GM12878 (cell line): ENCODE results near the gene MGAT4B. TPM values are rescaled to one million over a fixed set of nuclear protein-coding genes. Genes with fewer than 3 reads are reported as not detected.

ENCODE experiments used
- ATAC-seq: fragments of 200-7000 bp; cut with Tn5 transposase; 3 replicates; pipeline ENCODE4 v1.9.1; 2020; ENCODE audit warnings: mild to moderate bottlenecking, moderate library complexity
- BruUV-seq: library from RNA; stranded (reverse); fragments of 400-500 nt; replicated peaks from 2 replicates; lab custom pipeline; 2021; lab: Mats Ljungman, UMichigan
- CTCF ChIA-PET: fragments of 300-600 bp; sonication (Branson Sonifier 250); formaldehyde crosslinking; extraction: SDS; loops from one replicate; lab custom pipeline; 2021; ENCODE audit warnings: inconsistent platforms; lab: Yijun Ruan, JAX
- POLR2A ChIA-PET: fragments of 350-600 bp; formaldehyde crosslinking; extraction: SDS; loops from one replicate; lab custom pipeline; 2021; ENCODE audit warnings: inconsistent platforms; lab: Charles Lee
- RAD21 ChIA-PET: fragments of 300-600 bp; sonication (Branson Sonifier 250); formaldehyde crosslinking; loops from one replicate; lab custom pipeline; 2023; ENCODE audit warnings: antibody characterized with exemption; ENCODE audit not compliant: unreplicated experiment; lab: Charles Lee
- SMC1A ChIA-PET: fragments of 300-600 bp; sonication (Branson Sonifier 250); formaldehyde crosslinking; loops from one replicate; lab custom pipeline; 2023; ENCODE audit not compliant: unreplicated experiment, uncharacterized antibody; lab: Charles Lee
- DNase-seq: peaks from one replicate; pipeline ENCODE4 v3.0.0-alpha.2; 2011; ENCODE audit warnings: low read depth, low spot score
- FAIRE-seq: peaks from 3 replicates; lab custom pipeline; 2011; peaks lifted over from hg19 to GRCh38; lab: Jason Lieb, UNC
- H2AFZ ChIP-seq: 2 replicates; pipeline ENCODE4 v1.6.0; 2011; ENCODE audit warnings: low read depth, low read length, control low read depth; ENCODE audit not compliant: control insufficient read depth
- H3K27ac ChIP-seq: 2 replicates; pipeline ENCODE4 v1.5.1; 2011; ENCODE audit warnings: control low read depth; ENCODE audit not compliant: control insufficient read depth, insufficient read depth
- H3K27me3 ChIP-seq, 2 experiments: replicated peaks in 1 of 2; 2 replicates each; pipeline versions ENCODE4 v1.6.0 to v1.6.1; 2011; ENCODE audit warnings: low read length in 1 of 2; ENCODE audit not compliant: control insufficient read depth in 2 of 2, insufficient read depth in 2 of 2
- H3K36me3 ChIP-seq, 2 experiments: 2 replicates each; pipeline ENCODE4 v1.5.1; 2011; ENCODE audit warnings: low read length in 1 of 2; ENCODE audit not compliant: control insufficient read depth in 2 of 2, insufficient read depth in 2 of 2
- H3K4me1 ChIP-seq: 2 replicates; pipeline ENCODE4 v1.6.1; 2011; ENCODE audit warnings: mild to moderate bottlenecking, low read length, moderate library complexity, mixed read lengths; ENCODE audit not compliant: control insufficient read depth, insufficient read depth
- H3K4me2 ChIP-seq: 2 replicates; pipeline ENCODE4 v1.6.0; 2011; ENCODE audit warnings: control low read depth; ENCODE audit not compliant: control insufficient read depth, insufficient read depth
- H3K4me3 ChIP-seq: fragments of 200-600 bp; sonication (generic); 2 replicates; pipeline ENCODE4 v1.5.1; 2016
- H3K79me2 ChIP-seq: 2 replicates; pipeline ENCODE4 v1.6.0; 2011; ENCODE audit warnings: low read length; ENCODE audit not compliant: control insufficient read depth, insufficient read depth
- H3K9ac ChIP-seq: 2 replicates; pipeline ENCODE4 v1.8.0; 2011; ENCODE audit warnings: low read length, control low read depth, mixed read lengths; ENCODE audit not compliant: control insufficient read depth, insufficient read depth
- H3K9me3 ChIP-seq: replicated peaks from 3 replicates; pipeline ENCODE4 v1.5.1; 2011; ENCODE audit warnings: mild to moderate bottlenecking, low read length; ENCODE audit not compliant: control insufficient read depth, insufficient read depth
- H4K20me1 ChIP-seq: 2 replicates; pipeline ENCODE4 v1.6.0; 2011; ENCODE audit not compliant: control insufficient read depth, insufficient read depth
- BMI1 ChIP-seq: fragments of 450-650 bp; IDR thresholded peaks from 2 replicates; pipeline ENCODE4 v1.6.1; 2016; ENCODE audit warnings: mild to moderate bottlenecking, moderate library complexity, borderline replicate concordance
- POLR2AphosphoS2 ChIP-seq: IDR thresholded peaks from 2 replicates; pipeline ENCODE4 v1.6.1; 2011; ENCODE audit warnings: low read depth, mild to moderate bottlenecking, low read length, improper control_type of control experiment, moderate library complexity
- POLR2AphosphoS5 ChIP-seq: IDR thresholded peaks from 2 replicates; pipeline ENCODE4 v1.6.1; 2011; ENCODE audit warnings: mild to moderate bottlenecking, low read length, inconsistent platforms
- RUNX3 ChIP-seq: IDR thresholded peaks from 2 replicates; pipeline ENCODE4 v1.6.1; 2012; ENCODE audit warnings: low read length, inconsistent platforms
- STAT3 ChIP-seq: IDR thresholded peaks from 2 replicates; pipeline ENCODE4 v1.6.1; 2011; ENCODE audit warnings: low read depth, low read length, improper control_type of control experiment
- WGBS: methylation state at CpG from one replicate; pipeline ENCODE4 v1.1.6; 2016; ENCODE audit warnings: low lambda C conversion rate; ENCODE audit not compliant: insufficient replicate concordance, insufficient coverage; ENCODE audit errors: missing lambda C conversion rate; 5-methylcytosine and 5-hydroxymethylcytosine counted together
- in situ Hi-C: fragments of 300-500 bp; cut with MboI; formaldehyde crosslinking; loops from 9 replicates; pipeline ENCODE4 v1.14.3; 2018; ENCODE audit warnings: mixed read lengths
- intact Hi-C: fragments of 100-400 bp; cut with micrococcal nuclease; formaldehyde crosslinking; loops from one replicate; pipeline ENCODE4 v1.14.2; 2022; ENCODE audit not compliant: unreplicated experiment
- polyA plus RNA-seq, 11 experiments: library from polyadenylated mRNA; depleted of rRNA in 4 of 11; unstranded in 6 of 11; stranded (reverse) in 5 of 11; fragments of >200 nt; fragmentation: Nextera tagmentation in 4 of 11; fragmentation: Illumina TruSeq in 1 of 11; extraction: Ambion mirVana in 4 of 11; extraction: Trizol in 1 of 11; gene quantifications; 1 replicate in 1 of 11; 2 replicates in 10 of 11; pipeline versions ENCODE4 v1.2.1 to v1.2.3, GENCODE V29; 2011 to 2016; ENCODE audit warnings: inconsistent platforms in 2 of 11, missing spikeins in 2 of 11, low read depth in 1 of 11
- total RNA-seq, 4 experiments: library from RNA; depleted of rRNA in 3 of 4; stranded (reverse); fragments of >200 nt in 3 of 4; fragmentation: Illumina TruSeq in 1 of 4; extraction: Trizol in 1 of 4; gene quantifications; 2 replicates each; pipeline versions ENCODE4 v1.2.1 to v1.2.3, GENCODE V29; 2013 to 2021
- TF ChIP-seq, protein P1 (sequence below): fragments of 450-650 bp; IDR thresholded peaks from 2 replicates; pipeline ENCODE4 v1.6.1; 2017; ENCODE audit warnings: low read depth, mild to moderate bottlenecking, moderate library complexity

The MGAT4B gene
- total and polyA plus RNA-seq, 10 of the 15 experiments (the other 5 are each of a cell fraction or from before 2014, with no cell fraction given), result 0.60 to 82.5 (median 34.4) TPM; not detected in 1

DNA sequence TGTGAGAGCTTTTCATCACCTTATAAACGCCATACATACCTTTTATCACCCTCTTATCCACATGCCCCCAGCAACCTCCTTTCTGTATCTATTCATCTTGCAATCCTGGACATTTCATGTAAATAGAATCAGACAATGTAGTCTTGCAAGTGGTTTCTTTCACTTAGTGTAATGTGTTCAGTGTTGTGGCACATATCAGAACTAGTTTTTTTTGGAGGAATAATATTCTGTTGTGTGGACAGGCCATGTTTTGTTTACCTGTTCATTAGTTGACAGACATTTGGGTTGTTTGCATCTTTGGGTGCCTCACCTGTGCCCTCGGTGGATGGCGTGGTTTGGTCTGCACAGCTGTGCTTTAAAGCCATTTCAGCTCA, 15.4 kb upstream of the MGAT4B start:
- TF ChIP-seq STAT3, result no peak
- TF ChIP-seq BMI1, result 0 out of 2 replicates have a peak, but pooled peaks have one; percentile 35
- TF ChIP-seq, protein P1, sequence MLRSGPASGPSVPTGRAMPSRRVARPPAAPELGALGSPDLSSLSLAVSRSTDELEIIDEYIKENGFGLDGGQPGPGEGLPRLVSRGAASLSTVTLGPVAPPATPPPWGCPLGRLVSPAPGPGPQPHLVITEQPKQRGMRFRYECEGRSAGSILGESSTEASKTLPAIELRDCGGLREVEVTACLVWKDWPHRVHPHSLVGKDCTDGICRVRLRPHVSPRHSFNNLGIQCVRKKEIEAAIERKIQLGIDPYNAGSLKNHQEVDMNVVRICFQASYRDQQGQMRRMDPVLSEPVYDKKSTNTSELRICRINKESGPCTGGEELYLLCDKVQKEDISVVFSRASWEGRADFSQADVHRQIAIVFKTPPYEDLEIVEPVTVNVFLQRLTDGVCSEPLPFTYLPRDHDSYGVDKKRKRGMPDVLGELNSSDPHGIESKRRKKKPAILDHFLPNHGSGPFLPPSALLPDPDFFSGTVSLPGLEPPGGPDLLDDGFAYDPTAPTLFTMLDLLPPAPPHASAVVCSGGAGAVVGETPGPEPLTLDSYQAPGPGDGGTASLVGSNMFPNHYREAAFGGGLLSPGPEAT, result 0 out of 2 replicates have a peak, but pooled peaks have one; percentile 23
- peak; percentile 74; the same call in 1 of the 2 replicates for TF ChIP-seq POLR2AphosphoS2
- TF ChIP-seq POLR2AphosphoS5, result peak; percentile 8; the same call in 1 of the 2 replicates
- no peak for TF ChIP-seq RUNX3
- Histone ChIP-seq H3K79me2 (peaks cover 29% of the 10 kb centered on the region), H3K4me2 (peak overlapping the region; percentile 99), H4K20me1 (peaks cover 17% of the 10 kb centered on the region), H3K36me3 (peaks cover 18 to 20% of the 10 kb centered on the region in 2 experiments), H3K27me3 (no peaks in the 10 kb centered on the region), H3K27ac (no peak overlapping the region; the same call in 1 of the 2 replicates), H3K9ac (no peak overlapping the region), H3K9me3 (no peaks in the 10 kb centered on the region), H2AFZ (no peak overlapping the region), H3K4me1 (peaks cover 35% of the 10 kb centered on the region), H3K4me3 (peak overlapping the region; percentile 93)
- 36% methylated on average over 3 of the region's 3 CpGs for WGBS
- ChIA-PET POLR2A (interaction anchor here (0.6 to 1.3 kb wide), 4 partner anchors 9 to 91 kb away, joined by 3 to 5 read pairs (median 4); partner anchors contain the start of gene MRNIP), CTCF (interaction anchor here (1.0 to 1.1 kb wide), 2 partner anchors 20 to 38 kb away, joined by 3 to 4 read pairs; no protein-coding TSS in a partner anchor), RAD21 (interaction anchor here (0.9 kb wide), 1 partner anchor 16 kb away, joined by 4 read pairs; no protein-coding TSS in a partner anchor), SMC1A (interaction anchor here (0.9 to 1.1 kb wide), 3 partner anchors 12 to 59 kb away, joined by 3 to 4 read pairs (median 3); partner anchors contain the start of gene LTC4S)
- peak; percentile 13 for FAIRE-seq
- BruUV-seq, result TSS peak; percentile 68
- in situ Hi-C loops, result loop anchor here (25.0 kb wide), 1 partner anchor 990 kb away; the partner anchor contains the start of gene MGAT1
- DNase-seq, result no peak
- ATAC-seq, result no peak
- intact Hi-C loops, result no loop called here
